Measurements from ENCODE around the gene STX12. TPM values are rescaled to one million over a fixed set of nuclear protein-coding genes. Genes with fewer than 3 reads are reported as not detected.

STX12 gene
- polyA plus RNA-seq, 1 of the 3 experiments (the other 2 are of a cell fraction) = 12.9 TPM

- TF ChIP-seq ZBTB33 (IDR thresholded peaks at IDR 0.05; ENCODE audit: borderline replicate concordance, low read depth) = no peak
- TF ChIP-seq EP300 (IDR thresholded peaks at IDR 0.05; ENCODE audit: borderline replicate concordance in 1 of 2, low read depth in 1 of 2, low read length in 1 of 2) = no peak
- TF ChIP-seq RXRA (IDR thresholded peaks at IDR 0.05; ENCODE audit: borderline replicate concordance, low read depth) = no peak
- TF ChIP-seq, protein P1, sequence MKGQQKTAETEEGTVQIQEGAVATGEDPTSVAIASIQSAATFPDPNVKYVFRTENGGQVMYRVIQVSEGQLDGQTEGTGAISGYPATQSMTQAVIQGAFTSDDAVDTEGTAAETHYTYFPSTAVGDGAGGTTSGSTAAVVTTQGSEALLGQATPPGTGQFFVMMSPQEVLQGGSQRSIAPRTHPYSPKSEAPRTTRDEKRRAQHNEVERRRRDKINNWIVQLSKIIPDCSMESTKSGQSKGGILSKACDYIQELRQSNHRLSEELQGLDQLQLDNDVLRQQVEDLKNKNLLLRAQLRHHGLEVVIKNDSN (IDR thresholded peaks at IDR 0.05; ENCODE audit: borderline replicate concordance, low read depth) = no peak
- no peak for TF ChIP-seq EZH2phosphoT487 (IDR thresholded peaks at IDR 0.05; ENCODE audit: borderline replicate concordance, low read depth)
- TF ChIP-seq RCOR1 (IDR thresholded peaks at IDR 0.05; ENCODE audit: low read length) = no peak
These were observed 59.7 kb downstream of the STX12 start (continued) for GRCh38 chr1:27832762-27833161.

- peaks cover 32 to 40% of the 10 kb centered on the region in 2 experiments for H3K36me3 ChIP-seq (replicated peaks in 1 of 2; ENCODE audit: control insufficient read depth in 1 of 2, insufficient read depth in 2 of 2, low read length in 1 of 2)
- H3K4me2 ChIP-seq = no peak overlapping the region
These were observed 60.5 kb downstream of the STX12 start for GRCh38 chr1:27833470-27833869.

More at GRCh38 chr1:27833470-27833869, 60.5 kb downstream of the STX12 start:
- Histone ChIP-seq H3K27me3 (ENCODE audit: insufficient read depth) (no peaks in the 10 kb centered on the region), H3K79me2 (ENCODE audit: insufficient read depth) (peaks cover 78% of the 10 kb centered on the region), H4K20me1 (ENCODE audit: insufficient read depth) (peaks cover 4% of the 10 kb centered on the region), H3F3A (replicated peaks; ENCODE audit: insufficient read depth) (peaks cover 6% of the 10 kb centered on the region), H3K9ac (no peak overlapping the region), H3K9me2 (no peaks in the 10 kb centered on the region), H3K27ac (ENCODE audit: low read depth in 2 of 2, low read length in 1 of 2) (no peak overlapping the region), H3K4me3 (ENCODE audit: low read depth in 2 of 2, low read length in 1 of 2) (no peak overlapping the region), H3K4me1 (ENCODE audit: control insufficient read depth in 1 of 2, insufficient read depth in 2 of 2, low read depth in 1 of 2, low read length in 1 of 2) (peaks cover 0 to 9% of the 10 kb centered on the region in 2 experiments; a peak in 2 of 4 replicates), H2AFZ (ENCODE audit: low read depth) (no peak overlapping the region), H3K9me3 (no peaks in the 10 kb centered on the region)
- 80% methylated on average over 3 of the region's 3 CpGs for WGBS (ENCODE audit: low lambda C conversion rate)
- CTCF ChIA-PET = interaction anchor here (1.0 to 2.2 kb wide), 2 partner anchors 24 to 164 kb away, joined by 5 to 7 read pairs; no protein-coding TSS in a partner anchor
- POLR2A ChIA-PET = no interaction called here
- no peak for TF ChIP-seq ZBTB33 (IDR thresholded peaks at IDR 0.05; ENCODE audit: borderline replicate concordance, low read depth)
- TF ChIP-seq NFIC (IDR thresholded peaks at IDR 0.05; ENCODE audit: borderline replicate concordance) = no peak
- TF ChIP-seq, protein P1 (IDR thresholded peaks at IDR 0.05; ENCODE audit: borderline replicate concordance, low read depth) = no peak
- no peak for TF ChIP-seq RAD21 (IDR thresholded peaks at IDR 0.05; ENCODE audit: low read length)
- TF ChIP-seq SMC3 (IDR thresholded peaks at IDR 0.05; ENCODE audit: low read depth, low read length) = no peak
- no peak for DNase-seq

Measured in SK-N-SH (cell line).